NCI-H1436 treated with DMSO at 0.1 percent for 48 hours (cell line): Measurements from ENCODE around the gene LRRC23.
"Not testable (repeated sequence)": the region's sequence is repeated elsewhere in the genome, so short reads cannot be mapped to it uniquely, and the experiment has no call there.

Source experiments
- DNase-seq: peaks from one replicate; lab custom pipeline; 2025; lab: John Stamatoyannopoulos, UW

The LRRC23 gene

DNA sequence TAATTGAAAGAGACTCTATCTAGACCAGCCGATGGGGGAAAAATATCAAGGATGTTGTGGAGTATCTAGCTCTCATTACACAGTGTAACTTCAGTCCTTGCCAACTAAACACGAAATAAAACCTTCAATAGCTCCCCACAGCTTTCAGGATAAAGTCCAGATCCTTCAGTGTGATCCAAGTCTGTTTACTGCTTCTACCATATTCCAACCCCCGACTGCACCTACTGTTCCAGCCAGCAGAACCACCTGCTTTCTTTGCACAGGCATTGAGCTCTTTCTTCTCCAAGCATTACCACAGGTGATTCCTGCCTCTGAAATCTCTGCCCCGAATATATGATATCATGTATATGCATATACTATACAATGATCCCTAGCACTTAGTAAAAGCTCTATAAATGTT lies 2.2 kb upstream of the LRRC23 start:
- no peak for DNase-seq

GRCh38 chr12:6903722-6904121 lies 900 bp upstream of the LRRC23 start:
- DNase-seq, result no peak

- no peak for DNase-seq
Observed at GRCh38 chr12:6905414-6906040, 905 bp downstream of the LRRC23 start.

GRCh38 chr12:6908141-6908540 lies 3.5 kb downstream of the LRRC23 start:
- DNase-seq, result not testable (repeated sequence)

GRCh38 chr12:6909421-6910145 lies 5.0 kb downstream of the LRRC23 start:
- no peak for DNase-seq

GRCh38 chr12:6912164-6912935 lies 7.7 kb downstream of the LRRC23 start:
- DNase-seq, result no peak

DNA sequence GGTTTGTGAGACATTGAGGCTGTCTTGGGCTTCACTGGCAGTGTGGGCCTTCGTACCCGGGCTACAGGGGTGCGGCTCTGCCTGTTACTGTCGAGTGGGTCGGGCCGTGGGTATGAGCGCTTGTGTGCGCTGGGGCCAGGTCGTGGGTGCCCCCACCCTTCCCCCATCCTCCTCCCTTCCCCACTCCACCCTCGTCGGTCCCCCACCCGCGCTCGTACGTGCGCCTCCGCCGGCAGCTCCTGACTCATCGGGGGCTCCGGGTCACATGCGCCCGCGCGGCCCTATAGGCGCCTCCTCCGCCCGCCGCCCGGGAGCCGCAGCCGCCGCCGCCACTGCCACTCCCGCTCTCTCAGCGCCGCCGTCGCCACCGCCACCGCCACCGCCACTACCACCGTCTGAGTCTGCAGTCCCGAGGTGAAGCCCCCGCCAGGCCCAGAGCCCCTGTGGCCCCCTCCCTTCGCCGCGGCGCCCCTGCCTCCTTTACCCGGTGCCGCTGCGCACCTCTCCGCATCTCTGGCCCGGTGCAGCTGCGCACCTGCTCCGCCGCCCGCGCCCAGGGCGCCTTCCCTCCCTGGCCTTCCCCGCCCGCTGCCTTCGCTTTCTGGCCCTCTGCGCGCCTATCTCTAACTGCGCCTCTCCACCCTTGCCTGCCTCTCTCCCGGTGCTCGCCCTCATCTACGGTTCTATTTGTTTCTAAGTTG lies 9.8 kb downstream of the LRRC23 start, which contains the start of gene ENO2:
Gene ENO2, plus strand, starts transcription at position 335 of the 701 bp plus-strand sequence. CDS start 1,253 bp downstream, outside the sequence.
- no peak for DNase-seq

DNA sequence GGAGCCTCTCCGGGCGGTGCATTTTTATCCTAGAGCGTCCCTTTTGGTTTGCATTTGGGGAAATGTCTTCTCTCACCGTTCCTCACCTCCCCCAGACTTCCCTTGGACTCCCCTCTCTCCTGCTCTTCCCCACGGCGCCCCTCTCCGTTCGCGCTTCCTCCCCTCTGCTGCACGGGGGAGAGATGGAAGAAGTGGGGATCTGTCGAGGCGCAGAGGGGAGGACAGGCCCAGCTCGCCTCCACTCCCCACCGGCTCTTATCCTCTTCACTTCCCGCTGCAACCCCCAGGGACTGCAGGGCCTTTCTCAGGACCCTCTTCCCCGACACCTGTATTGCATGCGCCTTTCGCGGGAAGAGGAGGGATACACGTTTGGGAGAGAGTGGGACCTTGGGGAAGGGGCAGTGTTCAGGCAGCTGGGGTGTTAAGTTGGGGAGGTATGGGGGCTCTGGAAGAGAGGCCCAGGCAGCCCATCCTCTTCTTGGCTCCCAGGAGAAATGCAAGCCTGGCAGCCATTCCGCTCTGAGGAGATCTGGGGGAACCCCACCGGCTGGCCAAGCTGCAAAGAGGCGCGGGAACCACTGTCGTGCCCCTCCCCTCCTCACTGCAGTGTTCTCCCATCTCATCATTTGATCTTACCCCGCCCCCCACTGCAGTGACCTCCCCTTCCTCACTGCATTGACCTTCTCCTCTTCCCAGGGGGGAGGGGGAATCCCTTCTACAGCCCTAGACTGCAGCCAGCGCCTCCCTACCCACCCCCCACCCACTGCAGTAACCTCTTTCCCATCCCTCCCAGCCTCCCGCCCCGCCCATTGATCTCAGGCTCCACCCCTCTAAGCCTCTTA lies 10.5 kb downstream of the LRRC23 start:
- DNase-seq, result no peak

- DNase-seq, result no peak
Observed at GRCh38 chr12:6915789-6916285, 11.2 kb downstream of the LRRC23 start.

- no peak for DNase-seq
Observed at GRCh38 chr12:6916426-6917200, 12.0 kb downstream of the LRRC23 start.

DNA sequence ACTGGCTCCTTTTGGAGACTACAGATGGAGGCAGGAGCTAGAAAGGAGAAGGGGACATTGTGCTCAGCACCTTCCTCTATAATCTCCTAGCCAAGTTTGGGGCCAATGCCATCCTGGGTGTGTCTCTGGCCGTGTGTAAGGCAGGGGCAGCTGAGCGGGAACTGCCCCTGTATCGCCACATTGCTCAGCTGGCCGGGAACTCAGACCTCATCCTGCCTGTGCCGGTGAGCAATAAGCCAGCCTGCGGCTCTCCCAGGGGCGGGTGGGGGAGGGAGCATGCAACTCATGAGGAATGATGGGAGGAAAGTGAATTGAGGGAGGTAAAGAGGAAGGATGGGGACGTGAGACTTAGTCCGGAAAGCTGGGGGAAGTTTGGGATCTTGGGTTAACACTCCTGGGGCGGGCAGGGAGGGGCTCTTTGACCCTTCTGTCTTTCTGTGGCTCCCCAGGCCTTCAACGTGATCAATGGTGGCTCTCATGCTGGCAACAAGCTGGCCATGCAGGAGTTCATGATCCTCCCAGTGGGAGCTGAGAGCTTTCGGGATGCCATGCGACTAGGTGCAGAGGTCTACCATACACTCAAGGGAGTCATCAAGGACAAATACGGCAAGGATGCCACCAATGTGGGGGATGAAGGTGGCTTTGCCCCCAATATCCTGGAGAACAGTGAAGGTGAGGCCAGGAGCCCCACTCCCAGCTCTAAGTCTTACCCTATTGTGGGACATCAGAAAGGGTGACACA lies 13.0 kb downstream of the LRRC23 start:
- no peak for DNase-seq

DNA sequence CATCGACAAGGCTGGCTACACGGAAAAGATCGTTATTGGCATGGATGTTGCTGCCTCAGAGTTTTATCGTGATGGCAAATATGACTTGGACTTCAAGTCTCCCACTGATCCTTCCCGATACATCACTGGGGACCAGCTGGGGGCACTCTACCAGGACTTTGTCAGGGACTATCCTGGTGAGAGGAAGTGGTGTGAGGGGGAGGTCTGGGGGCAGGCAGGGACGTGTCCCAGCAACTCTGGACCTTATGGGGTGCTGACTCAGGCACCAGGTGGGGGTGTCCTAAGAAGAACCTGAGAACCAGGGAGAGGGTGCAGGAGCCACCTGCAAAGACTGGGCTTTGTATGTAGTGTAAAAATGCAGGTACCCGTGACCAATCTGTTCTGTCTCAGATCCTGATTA lies 15.0 kb downstream of the LRRC23 start:
- DNase-seq, result no peak

DNA sequence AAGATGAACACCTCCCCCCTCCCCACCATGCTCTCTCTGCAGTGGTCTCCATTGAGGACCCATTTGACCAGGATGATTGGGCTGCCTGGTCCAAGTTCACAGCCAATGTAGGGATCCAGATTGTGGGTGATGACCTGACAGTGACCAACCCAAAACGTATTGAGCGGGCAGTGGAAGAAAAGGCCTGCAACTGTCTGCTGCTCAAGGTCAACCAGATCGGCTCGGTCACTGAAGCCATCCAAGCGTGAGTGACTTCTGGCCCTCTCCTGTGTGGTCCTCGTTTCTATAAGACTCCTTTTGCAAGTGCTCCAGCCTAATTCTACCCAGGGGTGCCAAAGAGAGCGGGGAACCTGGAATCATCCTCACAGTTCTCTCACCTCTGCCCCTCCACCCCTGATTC lies 16.9 kb downstream of the LRRC23 start:
- no peak for DNase-seq

GRCh38 chr12:6921996-6922946 lies 17.6 kb downstream of the LRRC23 start:
- DNase-seq, result no peak

- no peak for DNase-seq
Observed at GRCh38 chr12:6923003-6923732, 18.5 kb downstream of the LRRC23 start.

DNA sequence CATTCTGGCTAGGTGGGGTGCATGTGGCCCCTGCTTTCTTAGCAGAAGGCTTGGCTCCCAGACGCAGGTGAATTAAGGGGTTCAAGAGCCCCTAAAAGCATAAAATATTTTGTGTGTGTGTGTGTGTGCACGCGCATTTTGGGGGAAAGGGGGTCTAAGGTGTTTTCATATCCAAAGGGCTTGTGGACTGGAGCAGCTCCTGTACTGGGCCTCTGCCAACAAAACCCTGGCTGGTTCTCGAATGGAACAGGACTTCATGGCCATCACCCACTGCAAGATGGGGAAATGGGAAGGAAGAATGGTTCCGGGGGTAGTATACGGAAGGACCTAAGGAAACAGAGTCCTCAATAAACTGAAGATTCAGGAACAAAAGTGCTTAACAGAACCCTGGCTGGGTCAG lies 19.2 kb downstream of the LRRC23 start:
- DNase-seq, result no peak

DNA sequence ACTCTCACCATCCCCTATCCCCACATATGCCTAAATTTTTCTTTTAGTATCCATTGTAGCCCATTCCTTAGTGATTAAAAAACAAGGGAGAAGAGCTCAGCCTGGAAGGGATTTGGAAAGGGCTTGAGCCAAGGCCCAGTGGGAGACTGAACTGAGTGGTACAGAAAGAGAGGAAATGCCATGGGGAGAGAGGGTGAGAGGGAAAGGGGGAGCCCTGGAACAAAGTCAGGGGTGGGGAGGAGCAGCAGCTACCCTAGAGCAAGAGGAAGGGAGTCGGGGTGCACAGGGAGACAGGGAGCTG lies 20.6 kb downstream of the LRRC23 start:
- DNase-seq, result no peak
